IPS-11a (cell line): Measurements from ENCODE around the gene CHCHD10.

ENCODE experiments used
- H3K4me3 ChIP-seq: one replicate; pipeline ENCODE4 v1.5.1; 2013; ENCODE audit warnings: low read depth, low read length, control low read depth

The CHCHD10 gene

GRCh38 chr22:23787910-23788309 is 20.1 kb upstream of the CHCHD10 start:
- peak overlapping the region; percentile 76 for H3K4me3 ChIP-seq

DNA sequence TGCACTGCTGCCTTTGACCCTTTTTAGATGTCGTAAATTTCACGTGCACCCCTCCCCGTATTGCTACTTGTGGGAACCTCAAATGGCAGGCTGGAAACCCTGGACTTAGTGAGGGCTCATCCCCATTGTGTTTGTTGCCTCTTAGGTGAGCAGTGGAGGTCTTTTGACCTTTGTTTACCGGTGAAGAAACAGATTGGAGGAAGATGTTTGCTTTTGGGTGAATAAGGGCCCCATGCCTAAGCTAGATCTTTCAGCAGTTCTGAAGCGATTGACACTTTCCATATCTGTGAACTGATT is 19.8 kb upstream of the CHCHD10 start:
- H3K4me3 ChIP-seq: peak overlapping the region; percentile 76

GRCh38 chr22:23786752-23787599 is 19.2 kb upstream of the CHCHD10 start, which contains the start of gene SMARCB1:
Gene SMARCB1 (plus strand): TSS chr22:23786966. CDS start chr22:23787170, 204 bp downstream.
- H3K4me3 ChIP-seq: peak within 1 kb of the TSS; percentile 76

GRCh38 chr22:23786261-23786710 is 18.5 kb upstream of the CHCHD10 start:
- peak overlapping the region; percentile 76 for H3K4me3 ChIP-seq

GRCh38 chr22:23784215-23784732 is 16.5 kb upstream of the CHCHD10 start:
- H3K4me3 ChIP-seq: no peak overlapping the region

DNA sequence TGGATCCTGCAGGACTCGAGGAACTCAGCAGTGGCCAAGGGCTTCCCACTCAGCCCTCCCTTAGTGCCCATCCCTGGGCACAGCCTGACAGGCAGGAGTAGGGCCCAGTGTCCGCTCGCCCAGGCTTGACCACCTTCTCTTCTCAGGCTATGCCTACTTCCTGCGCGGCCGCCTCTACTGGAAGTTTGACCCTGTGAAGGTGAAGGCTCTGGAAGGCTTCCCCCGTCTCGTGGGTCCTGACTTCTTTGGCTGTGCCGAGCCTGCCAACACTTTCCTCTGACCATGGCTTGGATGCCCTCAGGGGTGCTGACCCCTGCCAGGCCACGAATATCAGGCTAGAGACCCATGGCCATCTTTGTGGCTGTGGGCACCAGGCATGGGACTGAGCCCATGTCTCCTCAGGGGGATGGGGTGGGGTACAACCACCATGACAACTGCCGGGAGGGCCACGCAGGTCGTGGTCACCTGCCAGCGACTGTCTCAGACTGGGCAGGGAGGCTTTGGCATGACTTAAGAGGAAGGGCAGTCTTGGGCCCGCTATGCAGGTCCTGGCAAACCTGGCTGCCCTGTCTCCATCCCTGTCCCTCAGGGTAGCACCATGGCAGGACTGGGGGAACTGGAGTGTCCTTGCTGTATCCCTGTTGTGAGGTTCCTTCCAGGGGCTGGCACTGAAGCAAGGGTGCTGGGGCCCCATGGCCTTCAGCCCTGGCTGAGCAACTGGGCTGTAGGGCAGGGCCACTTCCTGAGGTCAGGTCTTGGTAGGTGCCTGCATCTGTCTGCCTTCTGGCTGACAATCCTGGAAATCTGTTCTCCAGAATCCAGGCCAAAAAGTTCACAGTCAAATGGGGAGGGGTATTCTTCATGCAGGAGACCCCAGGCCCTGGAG is 15.7 kb upstream of the CHCHD10 start:
- no peak overlapping the region for H3K4me3 ChIP-seq

DNA sequence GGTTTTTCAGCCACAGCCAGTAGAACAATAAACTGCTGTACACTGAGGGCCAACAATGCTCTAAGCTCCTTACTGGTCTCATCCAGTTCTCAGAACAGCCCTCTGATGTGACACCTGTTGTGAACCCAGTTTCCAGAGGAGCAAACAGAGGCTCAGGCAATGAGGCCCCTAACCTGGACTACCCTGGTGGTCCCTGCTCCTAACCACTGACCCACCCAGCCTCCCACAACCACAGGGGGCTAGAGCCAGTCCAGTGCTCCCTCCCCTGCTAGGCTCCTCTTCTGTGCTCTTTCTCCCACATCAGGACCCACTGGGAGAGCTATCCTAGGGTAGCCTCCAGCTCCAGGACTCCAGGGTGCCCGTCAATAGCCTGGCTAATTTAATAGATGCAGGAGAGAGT is 14.9 kb upstream of the CHCHD10 start:
- no peak overlapping the region for H3K4me3 ChIP-seq

DNA sequence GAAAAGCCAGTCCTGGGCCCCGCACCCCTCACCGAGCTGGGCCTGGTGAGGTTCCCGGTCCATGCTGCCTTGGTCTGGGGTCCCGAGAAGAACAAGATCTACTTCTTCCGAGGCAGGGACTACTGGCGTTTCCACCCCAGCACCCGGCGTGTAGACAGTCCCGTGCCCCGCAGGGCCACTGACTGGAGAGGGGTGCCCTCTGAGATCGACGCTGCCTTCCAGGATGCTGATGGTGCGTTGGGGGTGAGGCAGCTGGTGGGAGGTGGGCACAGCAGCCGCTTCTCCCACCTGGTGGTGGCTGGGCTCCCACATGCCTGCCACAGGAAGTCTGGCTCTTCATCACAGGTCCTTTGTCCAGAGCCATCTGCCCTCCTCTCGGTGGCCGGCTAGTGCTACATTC is 14.5 kb upstream of the CHCHD10 start:
- H3K4me3 ChIP-seq: no peak overlapping the region

DNA sequence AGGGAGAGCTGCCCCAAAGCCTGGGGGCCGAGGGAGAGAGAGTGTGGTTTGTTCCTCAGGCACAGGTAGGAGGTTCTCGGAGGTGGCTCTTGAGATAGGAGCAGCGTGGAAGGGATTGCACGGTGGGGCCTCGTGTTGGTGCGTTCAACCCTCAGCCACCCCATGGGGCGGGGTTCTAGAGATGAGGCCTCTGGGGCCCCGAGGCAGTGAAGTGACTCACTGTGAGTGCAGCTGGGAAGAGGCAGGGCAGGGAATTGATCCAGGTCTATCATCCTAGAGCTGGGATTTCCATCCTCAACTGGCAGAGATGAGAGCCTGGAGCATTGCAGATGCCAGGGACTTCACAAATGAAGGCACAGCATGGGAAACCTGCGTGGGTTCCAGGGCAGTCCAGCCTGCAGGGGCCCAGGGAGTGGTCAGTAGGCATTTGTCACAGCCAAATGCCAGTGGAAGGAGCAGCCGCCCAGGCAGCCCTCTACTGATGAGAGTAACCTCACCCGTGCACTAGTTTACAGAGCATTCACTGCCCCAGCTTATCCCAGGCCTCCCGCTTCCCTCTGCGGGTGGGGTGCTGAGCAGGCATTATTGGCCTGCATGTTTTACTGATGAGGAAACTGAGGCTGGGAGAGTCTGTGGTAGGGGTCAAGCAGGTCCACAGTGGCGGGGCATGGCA is 13.9 kb upstream of the CHCHD10 start:
- no peak overlapping the region for H3K4me3 ChIP-seq

DNA sequence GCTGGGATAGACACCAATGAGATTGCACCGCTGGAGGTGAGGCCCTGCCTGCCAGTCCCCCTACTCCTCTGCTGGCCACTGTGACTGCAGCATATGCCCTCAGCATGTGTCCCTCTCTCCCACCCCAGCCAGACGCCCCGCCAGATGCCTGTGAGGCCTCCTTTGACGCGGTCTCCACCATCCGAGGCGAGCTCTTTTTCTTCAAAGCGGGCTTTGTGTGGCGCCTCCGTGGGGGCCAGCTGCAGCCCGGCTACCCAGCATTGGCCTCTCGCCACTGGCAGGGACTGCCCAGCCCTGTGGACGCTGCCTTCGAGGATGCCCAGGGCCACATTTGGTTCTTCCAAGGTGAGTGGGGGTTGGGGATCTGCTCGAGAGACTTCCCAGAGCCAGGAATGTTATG is 13.3 kb upstream of the CHCHD10 start:
- H3K4me3 ChIP-seq: no peak overlapping the region

DNA sequence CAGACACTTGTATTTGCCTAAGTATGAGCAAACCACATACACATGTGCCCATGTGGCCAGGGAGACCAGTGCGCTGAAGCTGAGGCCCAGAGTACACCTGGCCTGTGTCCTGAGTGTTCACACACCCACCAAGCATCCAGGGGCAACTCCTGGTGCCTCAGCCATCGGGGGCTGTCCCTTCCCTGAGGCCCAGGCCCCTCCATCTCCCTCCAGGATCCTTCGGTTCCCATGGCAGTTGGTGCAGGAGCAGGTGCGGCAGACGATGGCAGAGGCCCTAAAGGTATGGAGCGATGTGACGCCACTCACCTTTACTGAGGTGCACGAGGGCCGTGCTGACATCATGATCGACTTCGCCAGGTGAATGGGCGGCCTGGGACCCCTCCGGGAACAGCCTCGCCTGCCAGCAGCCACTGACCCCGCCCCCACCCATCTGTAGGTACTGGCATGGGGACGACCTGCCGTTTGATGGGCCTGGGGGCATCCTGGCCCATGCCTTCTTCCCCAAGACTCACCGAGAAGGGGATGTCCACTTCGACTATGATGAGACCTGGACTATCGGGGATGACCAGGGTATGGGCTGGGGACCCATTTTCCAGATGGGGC is 12.5 kb upstream of the CHCHD10 start:
- H3K4me3 ChIP-seq: no peak overlapping the region

- H3K4me3 ChIP-seq: no peak overlapping the region
Measured at GRCh38 chr22:23779731-23780130, 12.0 kb upstream of the CHCHD10 start.

GRCh38 chr22:23779083-23779482 is 11.3 kb upstream of the CHCHD10 start:
- H3K4me3 ChIP-seq: no peak overlapping the region

DNA sequence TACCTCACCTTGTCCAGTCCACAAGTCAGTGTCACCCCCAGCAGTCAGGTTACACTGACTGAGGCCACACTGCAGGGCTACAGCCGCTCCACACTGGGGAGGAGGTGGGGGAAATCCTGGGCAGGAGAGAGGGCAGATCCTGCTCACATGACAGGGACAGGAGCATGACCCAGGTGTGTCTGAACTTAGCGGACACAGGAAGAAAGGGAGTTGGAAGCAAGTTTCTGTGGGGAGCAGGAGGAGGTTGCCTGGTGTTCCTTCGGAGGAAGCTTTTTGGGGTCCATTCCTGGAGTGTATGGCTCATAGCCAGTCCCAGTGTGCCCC is 10.8 kb upstream of the CHCHD10 start:
- no peak overlapping the region for H3K4me3 ChIP-seq

- H3K4me3 ChIP-seq: no peak overlapping the region
Measured at GRCh38 chr22:23777776-23778576, 10.2 kb upstream of the CHCHD10 start.

GRCh38 chr22:23775779-23776375 is 8.1 kb upstream of the CHCHD10 start:
- no peak overlapping the region for H3K4me3 ChIP-seq

GRCh38 chr22:23774922-23775436 is 7.2 kb upstream of the CHCHD10 start:
- no peak overlapping the region for H3K4me3 ChIP-seq

DNA sequence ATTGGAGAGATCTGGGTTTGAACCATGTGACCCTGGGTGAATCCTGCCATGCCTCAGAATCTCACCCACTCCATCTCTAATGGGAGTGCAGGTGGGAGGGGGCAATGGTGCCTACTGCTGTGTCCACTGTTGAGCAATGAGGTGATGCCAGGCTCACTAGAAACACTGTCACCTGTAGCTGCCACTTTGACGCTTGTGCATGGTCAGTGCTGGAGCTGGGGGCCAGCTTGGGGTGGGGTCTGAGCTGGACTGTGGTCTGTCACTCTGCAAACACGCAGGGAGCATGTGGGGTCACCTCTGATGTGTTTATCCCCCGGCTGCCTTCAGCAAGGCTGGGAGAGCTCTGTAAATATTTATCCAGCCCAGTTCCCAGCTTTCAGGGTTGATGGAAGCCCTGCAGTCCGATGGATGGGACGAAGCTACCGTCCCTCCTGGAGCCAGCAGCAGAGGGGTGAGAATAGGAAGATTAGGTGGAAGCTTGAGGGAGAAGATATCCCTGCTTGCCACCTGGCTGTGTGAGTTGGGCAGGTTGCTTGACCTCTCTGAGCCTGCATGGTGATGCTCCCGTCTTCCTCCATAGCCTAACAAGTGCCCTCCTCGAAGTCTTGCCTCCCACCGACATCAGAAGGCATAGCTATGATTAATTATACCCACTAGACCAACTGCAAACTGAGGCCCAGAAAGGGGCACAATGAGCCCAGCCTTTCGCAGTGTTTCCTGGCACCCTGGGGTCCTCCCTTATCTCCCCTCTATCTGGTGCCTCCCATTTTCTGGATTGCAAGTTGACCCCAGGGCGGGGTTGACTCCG is 6.5 kb upstream of the CHCHD10 start:
- H3K4me3 ChIP-seq: no peak overlapping the region
